HEK293T (cell line): Measurements from ENCODE around the gene WIPF3.

ENCODE experiments used
- CTCF ChIA-PET: fragments of 350-600 bp; formaldehyde crosslinking; extraction: SDS; loops from one replicate; lab custom pipeline; 2021; ENCODE audit warnings: antibody characterized with exemption, inconsistent platforms; lab: Yijun Ruan, JAX
- POLR2A ChIA-PET: fragments of 350-600 bp; formaldehyde crosslinking; extraction: SDS; loops from one replicate; lab custom pipeline; 2020; ENCODE audit warnings: antibody characterized with exemption, inconsistent platforms; lab: Yijun Ruan, JAX
- DNase-seq: peaks from one replicate; pipeline ENCODE4 v3.0.0; 2012; ENCODE audit warnings: mixed read lengths; ENCODE audit errors: extremely low spot score
- ARNT ChIP-seq: fragments of 450-650 bp; IDR thresholded peaks from 2 replicates; pipeline ENCODE4 v1.6.1; 2017; ENCODE audit warnings: mild to moderate bottlenecking
- BHLHE40 ChIP-seq: fragments of 450-650 bp; IDR thresholded peaks from 2 replicates; pipeline ENCODE4 v1.6.1; 2016; ENCODE audit warnings: mild to moderate bottlenecking, moderate library complexity, borderline replicate concordance
- CTBP1 ChIP-seq: fragments of 450-650 bp; IDR thresholded peaks from 2 replicates; pipeline ENCODE4 v1.6.1; 2016; ENCODE audit warnings: borderline replicate concordance
- ELF4 ChIP-seq: fragments of 450-650 bp; IDR thresholded peaks from 2 replicates; pipeline ENCODE4 v1.6.1; 2017; ENCODE audit warnings: antibody characterized with exemption
- FOXA1 ChIP-seq: fragments of 450-650 bp; IDR thresholded peaks from 2 replicates; pipeline ENCODE4 v1.6.1; 2016; ENCODE audit warnings: mild to moderate bottlenecking
- FOXK2 ChIP-seq: fragments of 450-650 bp; IDR thresholded peaks from 2 replicates; pipeline ENCODE4 v1.6.1; 2016; ENCODE audit warnings: mild to moderate bottlenecking
- FOXM1 ChIP-seq: fragments of 450-650 bp; IDR thresholded peaks from 2 replicates; pipeline ENCODE4 v1.6.1; 2017; ENCODE audit warnings: mild to moderate bottlenecking, borderline replicate concordance
- HDGF ChIP-seq: fragments of 450-650 bp; IDR thresholded peaks from 2 replicates; pipeline ENCODE4 v1.6.1; 2017; ENCODE audit warnings: antibody characterized with exemption, borderline replicate concordance
- L3MBTL2 ChIP-seq: fragments of 450-650 bp; conservative IDR thresholded peaks from 2 replicates; pipeline ENCODE4 v1.6.1; 2016; ENCODE audit warnings: mild to moderate bottlenecking
- LEF1 ChIP-seq: fragments of 450-650 bp; IDR thresholded peaks from 2 replicates; pipeline ENCODE4 v1.6.1; 2017; ENCODE audit warnings: mild to moderate bottlenecking, borderline replicate concordance
- NFRKB ChIP-seq: fragments of 450-650 bp; IDR thresholded peaks from 2 replicates; pipeline ENCODE4 v1.6.1; 2016; ENCODE audit warnings: mild to moderate bottlenecking, moderate library complexity
- SP1 ChIP-seq: fragments of 450-650 bp; IDR thresholded peaks from 2 replicates; pipeline ENCODE4 v1.6.1; 2017
- SUZ12 ChIP-seq: fragments of 450-650 bp; IDR thresholded peaks from 2 replicates; pipeline ENCODE4 v1.6.1; 2016; ENCODE audit warnings: mild to moderate bottlenecking
- TARDBP ChIP-seq: fragments of 450-650 bp; IDR thresholded peaks from 2 replicates; pipeline ENCODE4 v1.6.1; 2016
- ZNF384 ChIP-seq: fragments of 450-650 bp; IDR thresholded peaks from 2 replicates; pipeline ENCODE4 v1.6.1; 2016
- TF ChIP-seq, protein P1 (sequence below): fragments of 450-650 bp; IDR thresholded peaks from 2 replicates; pipeline ENCODE4 v1.6.1; 2016

WIPF3 gene

GRCh38 chr7:29847496-29847895 is 41.2 kb downstream of the WIPF3 start:
- TF ChIP-seq NFRKB = no peak
- ChIA-PET CTCF (no interaction called here), POLR2A (no interaction called here)
- no peak for DNase-seq

DNA sequence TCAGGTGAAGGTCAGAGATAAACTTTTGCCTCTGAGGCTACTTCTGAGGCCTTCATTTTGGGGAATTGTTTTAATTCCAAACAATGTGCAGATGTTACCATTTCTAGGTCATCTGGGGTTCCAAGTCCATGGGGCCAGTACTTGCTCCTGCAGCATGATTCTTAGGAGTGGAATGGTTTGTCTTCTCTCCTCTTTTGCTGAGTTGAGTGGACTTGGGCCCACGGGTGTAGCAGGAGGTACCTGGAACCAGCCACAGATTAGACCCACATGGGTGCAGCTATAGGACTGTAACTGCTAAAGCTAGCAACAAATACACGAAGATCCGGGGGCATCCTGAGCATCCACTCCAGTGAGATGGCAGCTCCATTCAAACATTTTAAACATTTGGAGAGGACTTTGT is 41.6 kb downstream of the WIPF3 start:
- TF ChIP-seq SUZ12 (no peak), FOXM1 (no peak), BHLHE40 (no peak), L3MBTL2 (no peak), NFRKB (no peak), HDGF (no peak), FOXK2 (no peak)
- CTCF ChIA-PET = no interaction called here

DNA sequence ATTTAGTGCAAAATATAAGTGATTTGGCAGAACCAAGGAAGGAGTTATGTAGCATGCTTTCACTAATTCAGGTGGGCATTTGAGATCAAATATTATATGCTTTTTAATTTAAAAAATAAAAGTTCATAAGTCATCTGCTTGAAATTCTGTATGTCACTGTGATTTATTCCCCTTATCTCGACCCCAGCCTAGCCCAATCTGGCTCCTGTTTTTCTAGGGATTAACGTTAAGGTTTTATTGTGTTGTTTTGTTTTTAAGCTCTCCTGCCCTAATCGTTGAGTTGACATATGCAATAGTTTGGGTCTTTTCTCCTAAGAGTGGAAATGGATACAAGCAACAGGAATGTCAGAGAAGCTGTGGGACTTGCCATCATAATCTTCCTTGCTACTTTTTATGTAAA is 42.6 kb downstream of the WIPF3 start:
- ChIA-PET POLR2A (no interaction called here), CTCF (interaction anchor here (1.0 kb wide), 1 partner anchor 11 kb away, joined by 3 read pairs; no protein-coding TSS in a partner anchor)
- peak; percentile 31 for DNase-seq
- TF ChIP-seq, protein P1, sequence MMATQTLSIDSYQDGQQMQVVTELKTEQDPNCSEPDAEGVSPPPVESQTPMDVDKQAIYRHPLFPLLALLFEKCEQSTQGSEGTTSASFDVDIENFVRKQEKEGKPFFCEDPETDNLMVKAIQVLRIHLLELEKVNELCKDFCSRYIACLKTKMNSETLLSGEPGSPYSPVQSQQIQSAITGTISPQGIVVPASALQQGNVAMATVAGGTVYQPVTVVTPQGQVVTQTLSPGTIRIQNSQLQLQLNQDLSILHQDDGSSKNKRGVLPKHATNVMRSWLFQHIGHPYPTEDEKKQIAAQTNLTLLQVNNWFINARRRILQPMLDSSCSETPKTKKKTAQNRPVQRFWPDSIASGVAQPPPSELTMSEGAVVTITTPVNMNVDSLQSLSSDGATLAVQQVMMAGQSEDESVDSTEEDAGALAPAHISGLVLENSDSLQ = peak; percentile 92
- TF ChIP-seq CTBP1 = peak; percentile 79; the same call in 1 of the 2 replicates
- no peak for TF ChIP-seq SP1
- no peak for TF ChIP-seq BHLHE40
- TF ChIP-seq LEF1 = no peak
- no peak for TF ChIP-seq ZNF384
- no peak for TF ChIP-seq FOXK2
- TF ChIP-seq HDGF = no peak
- no peak for TF ChIP-seq ELF4
- TF ChIP-seq SUZ12 = no peak
- no peak for TF ChIP-seq NFRKB
- TF ChIP-seq FOXM1 = no peak
- TF ChIP-seq L3MBTL2 = no peak
- no peak for TF ChIP-seq FOXA1
- TF ChIP-seq ARNT = no peak
- TF ChIP-seq TARDBP = no peak

More for the DNA sequence above, 41.6 kb downstream of the WIPF3 start:
- no peak for DNase-seq
- POLR2A ChIA-PET = no interaction called here

DNA sequence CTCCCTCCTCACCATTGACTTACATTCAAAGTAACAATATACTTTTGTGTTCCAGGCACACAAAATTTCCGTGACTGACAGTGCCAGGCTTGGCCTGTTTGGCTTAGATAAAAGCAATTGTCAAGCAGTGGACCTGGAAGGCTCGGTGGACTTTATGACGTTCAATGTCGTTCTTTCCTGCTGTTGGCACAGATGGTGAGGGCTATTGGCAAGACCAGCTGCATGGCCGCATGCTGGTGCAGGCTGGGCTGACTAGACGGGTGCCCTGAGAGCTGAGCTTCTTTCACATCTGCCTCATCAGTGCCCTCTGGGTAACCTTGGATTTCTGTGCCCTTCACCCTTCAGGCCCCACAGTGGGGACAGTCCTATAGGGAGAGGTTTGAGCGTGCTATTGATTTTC is 45.2 kb downstream of the WIPF3 start:
- no peak for DNase-seq
- ChIA-PET POLR2A (no interaction called here), CTCF (no interaction called here)
- no peak for TF ChIP-seq BHLHE40
- TF ChIP-seq FOXM1 = no peak
- TF ChIP-seq ZNF384 = no peak
- TF ChIP-seq ELF4 = no peak
- TF ChIP-seq ARNT = no peak
- no peak for TF ChIP-seq FOXK2
- TF ChIP-seq, protein P1 = no peak
- TF ChIP-seq TARDBP = no peak
- TF ChIP-seq HDGF = no peak
- no peak for TF ChIP-seq LEF1
- TF ChIP-seq SP1 = no peak

GRCh38 chr7:29852457-29852856 is 46.1 kb downstream of the WIPF3 start:
- no peak for DNase-seq
- ChIA-PET CTCF (no interaction called here), POLR2A (no interaction called here)
- TF ChIP-seq LEF1 = no peak
- no peak for TF ChIP-seq NFRKB
- no peak for TF ChIP-seq L3MBTL2
- TF ChIP-seq SP1 = no peak
- TF ChIP-seq CTBP1 = no peak
- no peak for TF ChIP-seq HDGF

DNA sequence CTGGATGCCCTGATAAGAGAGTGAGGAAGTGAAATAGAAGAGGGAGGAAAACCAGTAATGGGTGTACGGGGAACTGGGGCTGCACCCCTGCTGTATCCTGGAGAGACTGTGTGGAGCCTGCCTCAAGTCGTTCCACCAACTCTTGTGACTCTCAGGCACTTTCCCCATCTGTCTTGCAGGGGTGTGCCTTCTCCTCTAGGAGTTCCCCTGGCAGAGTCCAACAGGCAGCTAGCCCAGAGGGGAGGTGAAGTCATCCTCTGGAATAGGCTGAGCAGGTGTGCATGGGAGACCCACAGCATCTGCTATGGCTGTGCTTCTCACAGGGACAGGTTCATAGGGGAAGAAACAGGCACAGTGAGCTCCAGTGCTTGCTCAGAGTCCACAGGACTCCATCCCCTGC is 46.8 kb downstream of the WIPF3 start:
- no peak for DNase-seq
- ChIA-PET CTCF (no interaction called here), POLR2A (no interaction called here)
- TF ChIP-seq SP1 (no peak), TARDBP (no peak), LEF1 (no peak), L3MBTL2 (no peak), SUZ12 (no peak), HDGF (no peak), CTBP1 (no peak), FOXA1 (no peak), NFRKB (no peak), BHLHE40 (no peak), ARNT (no peak), ZNF384 (no peak), ELF4 (no peak), FOXM1 (no peak), FOXK2 (no peak)
- TF ChIP-seq, protein P1 = no peak

DNA sequence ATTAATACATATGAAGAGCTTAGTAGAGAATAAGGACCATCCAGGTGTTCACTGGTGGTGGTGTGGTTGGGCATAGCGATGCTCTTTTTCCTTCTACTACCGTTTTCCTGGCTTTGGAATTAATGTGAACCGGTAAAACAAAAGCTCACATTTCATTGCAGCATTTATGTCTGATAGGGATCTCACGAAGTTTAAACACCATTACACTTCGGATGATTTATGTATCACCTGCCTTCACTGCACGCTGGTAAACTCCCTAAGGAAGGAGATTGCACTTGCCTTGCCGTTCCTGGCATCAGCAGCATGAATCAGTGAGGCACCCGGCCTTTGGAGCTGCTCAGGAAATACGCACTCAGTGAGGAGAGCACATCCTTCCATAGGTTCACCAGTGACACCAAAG is 47.5 kb downstream of the WIPF3 start:
- ChIA-PET CTCF (no interaction called here), POLR2A (no interaction called here)
- peak; percentile 29 for DNase-seq
- TF ChIP-seq ELF4 = no peak
- no peak for TF ChIP-seq L3MBTL2
- TF ChIP-seq, protein P1 = peak; percentile 85
- no peak for TF ChIP-seq SUZ12
